ENCODE data around the gene HSFX2. TPM values are rescaled to one million over a fixed set of nuclear protein-coding genes. Genes with fewer than 3 reads are reported as not detected.
"Not testable (repeated sequence)": the region's sequence is repeated elsewhere in the genome, so short reads cannot be mapped to it uniquely, and the experiment has no call there.

The HSFX2 gene
- total and polyA plus RNA-seq, 8 donors: 0.16 to 1.3 (median 0.31) TPM; not detected in 3

- H3K36me3 ChIP-seq; H3K27me3 ChIP-seq; intact Hi-C loops (cut with DNase I); H3K9me3 ChIP-seq; H3K4me3 ChIP-seq; H3K4me1 ChIP-seq; FAIRE-seq; DNase-seq; H3K27ac ChIP-seq: not testable (repeated sequence)
- WGBS, 2 donors: no CpG with 5 or more reads among the region's 1 CpG
- peak in 1 of 4 donors; percentile 47 for ATAC-seq
These were observed 21.7 kb downstream of the HSFX2 start for GRCh38 chrX:149573456-149573855.

GRCh38 chrX:149572743-149573142 lies 22.4 kb downstream of the HSFX2 start:
- no peak for TF ChIP-seq CTCF (IDR thresholded peaks at IDR 0.05)
- FAIRE-seq: no peak
- no peak overlapping the region for H3K27ac ChIP-seq
- H3K4me3 ChIP-seq: no peak overlapping the region
- DNase-seq: no peak
- H3K4me1 ChIP-seq: no peaks in the 10 kb centered on the region
- no peak for ATAC-seq
- H3K9me3 ChIP-seq: no peaks in the 10 kb centered on the region
- peaks cover 0 to 3% (median 0%) of the 10 kb centered on the region in 4 donors for H3K27me3 ChIP-seq
- 53 to 79% methylated on average over 1 of the region's 1 CpG for WGBS, 2 donors
- intact Hi-C loops (cut with DNase I): no loop called here
- H3K36me3 ChIP-seq: no peaks in the 10 kb centered on the region

GRCh38 chrX:149571770-149572169 lies 23.3 kb downstream of the HSFX2 start:
- Histone ChIP-seq H3K27ac (no peak overlapping the region), H3K4me1 (no peaks in the 10 kb centered on the region), H3K27me3 (peaks cover 0 to 3% (median 0%) of the 10 kb centered on the region in 4 donors), H3K9me3 (no peaks in the 10 kb centered on the region), H3K36me3 (no peaks in the 10 kb centered on the region), H3K4me3 (no peak overlapping the region)
- WGBS, 2 donors: 59 to 77% methylated on average over 7 of the region's 7 CpGs
- FAIRE-seq: no peak
- TF ChIP-seq CTCF (IDR thresholded peaks at IDR 0.05): no peak
- no peak for DNase-seq
- ATAC-seq: no peak
- intact Hi-C loops (cut with DNase I): no loop called here

GRCh38 chrX:149570668-149571067 lies 24.4 kb downstream of the HSFX2 start:
- no peak for ATAC-seq
- Histone ChIP-seq H3K9me3 (no peaks in the 10 kb centered on the region), H3K4me3 (no peak overlapping the region), H3K27me3 (peaks cover 0 to 5% (median 0%) of the 10 kb centered on the region in 4 donors), H3K27ac (no peak overlapping the region), H3K4me1 (no peaks in the 10 kb centered on the region), H3K36me3 (no peaks in the 10 kb centered on the region)
- WGBS, 2 donors: 42 to 60% methylated on average over 6 of the region's 6 CpGs
- FAIRE-seq: no peak
- no peak for DNase-seq
- no peak for TF ChIP-seq CTCF (IDR thresholded peaks at IDR 0.05)
- intact Hi-C loops (cut with DNase I): no loop called here

- Histone ChIP-seq H3K27ac (no peak overlapping the region), H3K4me1 (no peaks in the 10 kb centered on the region), H3K27me3 (peaks cover 0 to 5% (median 0%) of the 10 kb centered on the region in 4 donors), H3K4me3 (no peak overlapping the region), H3K36me3 (no peaks in the 10 kb centered on the region), H3K9me3 (no peaks in the 10 kb centered on the region)
- intact Hi-C loops (cut with DNase I): no loop called here
- TF ChIP-seq CTCF (IDR thresholded peaks at IDR 0.05): no peak
- DNase-seq: no peak
- ATAC-seq: no peak
- no peak for FAIRE-seq
- 43 to 61% methylated on average over 2 of the region's 2 CpGs for WGBS, 2 donors
These were observed 25.3 kb downstream of the HSFX2 start for GRCh38 chrX:149569770-149570169.
